Stimulated activated CD4-positive, alpha-beta T cell treated with anti-CD3 and anti-CD28 coated beads, Interleukin-2, amount 100 ng/mL, for 48 hours (primary cell): ENCODE results near the gene HDAC4.

Experiments
- DNase-seq, 2 donors: peaks; one replicate each; pipeline ENCODE4 v3.0.0-alpha.2; 2020

The HDAC4 gene

GRCh38 chr2:239146741-239147181 is 254.1 kb downstream of the HDAC4 start:
- no peak for DNase-seq

GRCh38 chr2:239146011-239146641 is 254.7 kb downstream of the HDAC4 start:
- no peak for DNase-seq

- no peak for DNase-seq
These were observed 255.2 kb downstream of the HDAC4 start for GRCh38 chr2:239145601-239146000.

- DNase-seq, result no peak
These were observed 255.7 kb downstream of the HDAC4 start for GRCh38 chr2:239145106-239145505.

- no peak for DNase-seq
These were observed 256.2 kb downstream of the HDAC4 start for GRCh38 chr2:239144713-239144999.

GRCh38 chr2:239143858-239144712 is 256.7 kb downstream of the HDAC4 start:
- peak in 1 of 2 donors; percentile 18 for DNase-seq

GRCh38 chr2:239142806-239143205 is 258.0 kb downstream of the HDAC4 start:
- no peak for DNase-seq

- no peak for DNase-seq
These were observed 258.5 kb downstream of the HDAC4 start for GRCh38 chr2:239142296-239142695.

- DNase-seq, result no peak
These were observed 259.6 kb downstream of the HDAC4 start for GRCh38 chr2:239141021-239141760.

- no peak for DNase-seq
These were observed 260.3 kb downstream of the HDAC4 start for GRCh38 chr2:239140346-239141020.

GRCh38 chr2:239139566-239139965 is 261.3 kb downstream of the HDAC4 start:
- DNase-seq, result no peak

GRCh38 chr2:239139101-239139500 is 261.7 kb downstream of the HDAC4 start:
- DNase-seq, result no peak

GRCh38 chr2:239138610-239139009 is 262.2 kb downstream of the HDAC4 start:
- no peak for DNase-seq

GRCh38 chr2:239137898-239138283 is 262.9 kb downstream of the HDAC4 start:
- no peak for DNase-seq

GRCh38 chr2:239137165-239137897 is 263.5 kb downstream of the HDAC4 start:
- DNase-seq, result no peak

GRCh38 chr2:239136762-239137161 is 264.1 kb downstream of the HDAC4 start:
- no peak for DNase-seq

GRCh38 chr2:239136203-239136602 is 264.6 kb downstream of the HDAC4 start:
- DNase-seq, result no peak

GRCh38 chr2:239135531-239135930 is 265.3 kb downstream of the HDAC4 start:
- no peak for DNase-seq

- no peak for DNase-seq
These were observed 266.8 kb downstream of the HDAC4 start for GRCh38 chr2:239133945-239134570.

- no peak for DNase-seq
These were observed 268.0 kb downstream of the HDAC4 start for GRCh38 chr2:239132786-239133185.

- DNase-seq, result no peak
These were observed 268.6 kb downstream of the HDAC4 start for GRCh38 chr2:239132156-239132709.

- no peak for DNase-seq
These were observed 269.3 kb downstream of the HDAC4 start for GRCh38 chr2:239131521-239131920.
